Nephron progenitor cell (in vitro differentiated cells): ENCODE measurements around the gene CAND2.
"Not testable (repeated sequence)": the region's sequence is repeated elsewhere in the genome, so short reads cannot be mapped to it uniquely, and the experiment has no call there.

Experiments
- DNase-seq: peaks from one replicate; pipeline ENCODE4 v3.0.0; 2021
- H3K27ac Mint-ChIP-seq: 2 replicates; pipeline ENCODE4 v1.8.0; 2021; ENCODE audit warnings: mild to moderate bottlenecking, moderate library complexity, mixed read lengths
- H3K27me3 Mint-ChIP-seq: 2 replicates; pipeline ENCODE4 v1.8.0; 2021; ENCODE audit warnings: mild to moderate bottlenecking, low read depth, mixed read lengths; ENCODE audit not compliant: poor library complexity
- H3K36me3 Mint-ChIP-seq: 2 replicates; pipeline ENCODE4 v1.8.0; 2021; ENCODE audit warnings: low read depth, mixed read lengths
- H3K4me1 Mint-ChIP-seq: 2 replicates; pipeline ENCODE4 v1.8.0; 2021; ENCODE audit warnings: mixed read lengths
- H3K4me3 Mint-ChIP-seq: 2 replicates; pipeline ENCODE4 v1.8.0; 2021; ENCODE audit warnings: mild to moderate bottlenecking, moderate library complexity, mixed read lengths
- H3K9me3 Mint-ChIP-seq: 2 replicates; pipeline ENCODE4 v1.8.0; 2021; ENCODE audit warnings: mild to moderate bottlenecking, moderate library complexity, mixed read lengths
- CTCF ChIP-seq: fragments of 200-600 bp; sonication (generic); IDR thresholded peaks from 2 replicates; pipeline ENCODE4 v1.5.0; 2021; ENCODE audit warnings: antibody characterized with exemption

CAND2 gene

DNA sequence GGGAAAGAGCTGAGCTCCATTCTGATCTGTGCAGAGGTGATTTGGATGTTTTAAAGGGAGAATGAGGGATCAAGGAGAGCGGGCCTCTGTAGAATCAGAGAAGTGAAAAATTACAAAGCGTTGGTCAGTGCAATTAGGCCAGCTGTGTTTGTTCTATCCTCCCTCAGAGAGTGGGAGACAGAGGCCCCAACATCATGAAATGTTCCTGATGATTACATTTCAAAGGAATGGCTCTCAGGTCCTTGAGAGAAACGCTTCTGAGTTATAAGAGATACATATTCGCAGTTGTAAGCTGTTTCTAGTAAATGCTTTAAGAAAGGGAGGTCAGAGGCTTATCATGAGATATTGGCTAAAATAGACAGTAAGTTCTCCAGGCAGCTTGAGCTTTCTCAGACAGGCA, 15.7 kb upstream of the CAND2 start:
- Mint-ChIP-seq H3K36me3 (no peaks in the 10 kb centered on the region), H3K9me3 (peaks cover 10% of the 10 kb centered on the region), H3K27ac (peak overlapping the region; percentile 65), H3K4me3 (no peak overlapping the region), H3K4me1 (peaks cover 17% of the 10 kb centered on the region), H3K27me3 (peaks cover 27% of the 10 kb centered on the region)
- no peak for TF ChIP-seq CTCF
- no peak for DNase-seq

GRCh38 chr3:12782172-12782815, 14.2 kb upstream of the CAND2 start:
- Mint-ChIP-seq H3K27me3 (peaks cover 41% of the 10 kb centered on the region), H3K27ac (no peak overlapping the region), H3K36me3 (no peaks in the 10 kb centered on the region), H3K9me3 (peaks cover 13% of the 10 kb centered on the region), H3K4me3 (no peak overlapping the region), H3K4me1 (peaks cover 17% of the 10 kb centered on the region)
- DNase-seq: no peak
- TF ChIP-seq CTCF: no peak

DNA sequence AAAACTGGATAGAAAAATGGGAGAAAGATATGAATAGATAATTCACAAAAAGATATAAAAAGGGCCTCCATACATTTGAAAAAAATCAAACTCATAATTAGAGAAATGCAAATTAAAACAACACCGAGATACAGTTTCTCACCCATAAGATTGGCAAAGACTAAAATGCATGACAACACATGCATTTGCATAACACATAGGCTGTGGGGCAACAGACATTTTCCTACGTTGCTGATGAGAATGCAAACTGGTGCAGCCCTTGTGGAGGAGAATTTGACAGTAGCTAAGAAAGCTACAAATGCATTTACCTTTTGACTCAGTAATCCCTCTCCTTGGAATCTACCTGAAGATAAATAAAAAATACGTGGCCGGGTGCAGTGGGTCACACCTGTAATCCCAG, 11.4 kb upstream of the CAND2 start:
- no peak for TF ChIP-seq CTCF
- Mint-ChIP-seq H3K27me3 (peaks cover 54% of the 10 kb centered on the region), H3K4me1 (peaks cover 9% of the 10 kb centered on the region), H3K27ac (no peak overlapping the region), H3K36me3 (no peaks in the 10 kb centered on the region), H3K4me3 (no peak overlapping the region), H3K9me3 (peaks cover 14% of the 10 kb centered on the region)
- DNase-seq: no peak

- not testable (repeated sequence) for H3K27ac Mint-ChIP-seq, H3K9me3 Mint-ChIP-seq, H3K36me3 Mint-ChIP-seq, H3K4me1 Mint-ChIP-seq, H3K4me3 Mint-ChIP-seq
- TF ChIP-seq CTCF: peak; percentile 48
- peaks cover 60% of the 10 kb centered on the region for H3K27me3 Mint-ChIP-seq
- DNase-seq: peak; percentile 78
These were observed 9.1 kb upstream of the CAND2 start for GRCh38 chr3:12787346-12787745.

GRCh38 chr3:12787967-12788690, 8.4 kb upstream of the CAND2 start:
- not testable (repeated sequence) for H3K9me3 Mint-ChIP-seq
- peaks cover 61% of the 10 kb centered on the region for H3K27me3 Mint-ChIP-seq

GRCh38 chr3:12791430-12791829, 5.0 kb upstream of the CAND2 start:
- TF ChIP-seq CTCF: no peak
- Mint-ChIP-seq H3K9me3 (peaks cover 4% of the 10 kb centered on the region), H3K36me3 (no peaks in the 10 kb centered on the region), H3K4me3 (no peak overlapping the region), H3K27me3 (peaks cover 33% of the 10 kb centered on the region), H3K4me1 (peaks cover 11% of the 10 kb centered on the region), H3K27ac (no peak overlapping the region)
- no peak for DNase-seq

More at GRCh38 chr3:12787967-12788690, 8.4 kb upstream of the CAND2 start:
- not testable (repeated sequence) for H3K4me1 Mint-ChIP-seq, H3K4me3 Mint-ChIP-seq, H3K27ac Mint-ChIP-seq, DNase-seq, H3K36me3 Mint-ChIP-seq
